Right renal pelvis (tissue), 4 donors: ENCODE measurements around the gene RTL1. TPM values are rescaled to one million over a fixed set of nuclear protein-coding genes. Genes with fewer than 3 reads are reported as not detected.

Experiments
- DNase-seq, 4 donors: peaks; one replicate each; pipeline ENCODE4 v3.0.0-alpha.2; 2013; ENCODE audit warnings: low read depth in 4 of 4, low spot score in 3 of 4, missing footprints in 1 of 4
- polyA plus RNA-seq, 4 donors: library from polyadenylated mRNA; unstranded; fragments of 120-200 nt; gene quantifications; one replicate each; pipeline ENCODE4 v1.2.1, GENCODE V29; 2013; ENCODE audit not compliant: insufficient read length in 4 of 4

The RTL1 gene
- polyA plus RNA-seq, 4 donors = 0.06 to 0.08 TPM; not detected in 2

- DNase-seq = no peak
These were observed 66.3 kb downstream of the RTL1 start for GRCh38 chr14:100836941-100837804.

- DNase-seq = no peak
These were observed 67.2 kb downstream of the RTL1 start for GRCh38 chr14:100836311-100836805.

- DNase-seq = no peak
These were observed 67.8 kb downstream of the RTL1 start for GRCh38 chr14:100835548-100836310.

- DNase-seq = no peak
These were observed 68.6 kb downstream of the RTL1 start for GRCh38 chr14:100834794-100835547.

- no peak for DNase-seq
These were observed 69.3 kb downstream of the RTL1 start for GRCh38 chr14:100834082-100834793.

GRCh38 chr14:100832311-100832960 lies 71.1 kb downstream of the RTL1 start:
- DNase-seq = no peak

- DNase-seq = no peak
These were observed 72.8 kb downstream of the RTL1 start for GRCh38 chr14:100830681-100831080.

Other genes with a start within 250 kb of the RTL1 start
- 10 to 100 TPM in 1 of 4 donors, 1 to 10 TPM in 3; 5.1 to 23.7 (median 9.4) TPM for gene DLK1, start 176.8 kb downstream of the RTL1 start, polyA plus RNA-seq
- gene MEG3, start 77.6 kb downstream of the RTL1 start, polyA plus RNA-seq = 100 to 1,000 TPM in 2 of 4 donors, 10 to 100 TPM in 2; 87.1 to 127 (median 99.3) TPM